HepG2 (cell line): ENCODE results near the gene OR5K3. TPM values are rescaled to one million over a fixed set of nuclear protein-coding genes. Genes with fewer than 3 reads are reported as not detected.

Source experiments
- ATAC-seq: fragments of 200-7000 bp; cut with Tn5 transposase; 3 replicates; pipeline ENCODE4 v1.9.1; 2020; ENCODE audit warnings: mild to moderate bottlenecking, moderate library complexity
- BruUV-seq: library from RNA; stranded (reverse); fragments of 400-500 nt; replicated peaks from 2 replicates; lab custom pipeline; 2021; lab: Mats Ljungman, UMichigan
- CTCF ChIA-PET: fragments of 300-600 bp; formaldehyde crosslinking; extraction: SDS; loops from one replicate; lab custom pipeline; 2021; ENCODE audit warnings: low total read pairs, inconsistent platforms, low intra/inter-chr PET ratio; lab: Yijun Ruan, JAX
- POLR2A ChIA-PET: fragments of 350-600 bp; sonication (Branson Sonifier 250); formaldehyde crosslinking; loops from one replicate; lab custom pipeline; 2020; ENCODE audit warnings: antibody characterized with exemption, inconsistent platforms; lab: Yijun Ruan, JAX
- DNase-seq: peaks from one replicate; pipeline ENCODE4 v3.0.0-alpha.2; 2015; ENCODE audit warnings: low spot score
- FAIRE-seq: peaks from 3 replicates; lab custom pipeline; 2011; peaks lifted over from hg19 to GRCh38; lab: Jason Lieb, UNC
- H2AFZ ChIP-seq: one replicate; pipeline ENCODE4 v1.6.1; 2011; ENCODE audit warnings: low read length, inconsistent platforms
- H3K27ac ChIP-seq: fragments of 300-600 bp; 3 replicates; pipeline ENCODE4 v1.8.0; 2011; ENCODE audit warnings: mixed run types, mild to moderate bottlenecking, mixed read lengths, low read length, inconsistent platforms; ENCODE audit not compliant: insufficient read depth; ENCODE audit errors: extremely low read length
- H3K27me3 ChIP-seq, 2 experiments: fragments of 200-600 bp in 1 of 2; 2 replicates in 1 of 2; 3 replicates in 1 of 2; pipeline versions ENCODE4 v1.6.0 to v1.8.0; 2011; ENCODE audit warnings: low read length in 2 of 2, mild to moderate bottlenecking in 2 of 2, moderate library complexity in 2 of 2, inconsistent platforms in 1 of 2; ENCODE audit not compliant: insufficient read depth in 2 of 2, control insufficient read depth in 1 of 2
- H3K36me3 ChIP-seq, 2 experiments: fragments of 200-600 bp in 1 of 2; replicated peaks in 1 of 2; 2 replicates in 1 of 2; 3 replicates in 1 of 2; pipeline versions ENCODE4 v1.5.1 to v1.8.0; 2011; ENCODE audit warnings: low read length in 2 of 2, inconsistent platforms in 1 of 2; ENCODE audit not compliant: insufficient read depth in 2 of 2, control insufficient read depth in 1 of 2
- H3K4me1 ChIP-seq: 2 replicates; pipeline ENCODE4 v1.5.1; 2012; ENCODE audit warnings: low read length, inconsistent platforms; ENCODE audit not compliant: insufficient read depth
- H3K4me2 ChIP-seq: 2 replicates; pipeline ENCODE4 v1.6.0; 2011; ENCODE audit warnings: low read depth, low read length, inconsistent platforms
- H3K4me3 ChIP-seq, 3 experiments: fragments of 200-600 bp in 1 of 3; sonication (generic), shearing (Covaris generic) in 1 of 3; replicated peaks in 1 of 3; 2 replicates each; pipeline ENCODE4 v1.5.1; 2011 to 2016; ENCODE audit warnings: low read length in 3 of 3, inconsistent platforms in 2 of 3, low read depth in 2 of 3, mild to moderate bottlenecking in 2 of 3, control low read depth in 1 of 3, mixed read lengths in 1 of 3; ENCODE audit not compliant: insufficient read depth in 1 of 3
- H3K79me2 ChIP-seq: one replicate; pipeline ENCODE4 v1.6.1; 2011; ENCODE audit warnings: low read length, inconsistent platforms; ENCODE audit not compliant: insufficient read depth
- H3K9ac ChIP-seq: 2 replicates; pipeline ENCODE4 v1.6.0; 2011; ENCODE audit warnings: mild to moderate bottlenecking, low read depth, low read length, inconsistent platforms; ENCODE audit not compliant: insufficient read depth
- H3K9me3 ChIP-seq: 2 replicates; pipeline ENCODE4 v1.5.1; 2012; ENCODE audit warnings: mild to moderate bottlenecking, low read length
- H4K20me1 ChIP-seq: 2 replicates; pipeline ENCODE4 v1.6.0; 2011; ENCODE audit warnings: inconsistent platforms, mild to moderate bottlenecking, low read length, moderate library complexity; ENCODE audit not compliant: insufficient read depth
- CBX2 ChIP-seq, 2 experiments: fragments of 200-600 bp in 1 of 2; sonication (generic); formaldehyde crosslinking in 1 of 2; IDR thresholded peaks; 2 replicates each; pipeline versions ENCODE4 v1.7.0 to v1.8.1; 2018 to 2022; ENCODE audit warnings: low read depth in 2 of 2, low read length in 1 of 2, mild to moderate bottlenecking in 1 of 2, missing genetic modification reagents in 1 of 2
- CEBPB ChIP-seq: IDR thresholded peaks from 2 replicates; pipeline ENCODE4 v1.6.1; 2011; ENCODE audit warnings: low read depth, low read length, improper control_type of control experiment, borderline replicate concordance
- GABPA ChIP-seq, 2 experiments: IDR thresholded peaks; 2 replicates each; pipeline ENCODE4 v1.6.1; 2011 to 2016; ENCODE audit warnings: low read depth in 2 of 2, low read length in 1 of 2, missing biosample characterization in 1 of 2, missing genetic modification characterization in 1 of 2
- RFX5 ChIP-seq: IDR thresholded peaks from 2 replicates; pipeline ENCODE4 v1.6.1; 2011; ENCODE audit warnings: low read depth, low read length, improper control_type of control experiment
- THAP8 ChIP-seq: sonication (generic); formaldehyde crosslinking; IDR thresholded peaks from 2 replicates; pipeline ENCODE4 v1.5.1; 2020; ENCODE audit warnings: missing genetic modification reagents, mild to moderate bottlenecking, borderline replicate concordance
- ZNF180 ChIP-seq: sonication (generic); formaldehyde crosslinking; IDR thresholded peaks from 2 replicates; pipeline ENCODE4 v1.4.0; 2020; ENCODE audit warnings: low read depth, missing genetic modification reagents, borderline replicate concordance
- ZNF207 ChIP-seq: fragments of 450-650 bp; IDR thresholded peaks from 2 replicates; pipeline ENCODE4 v1.6.1; 2016; ENCODE audit warnings: antibody characterized with exemption, borderline replicate concordance
- ZNF616 ChIP-seq: sonication (generic); formaldehyde crosslinking; IDR thresholded peaks from 2 replicates; pipeline ENCODE4 v1.5.0; 2020; ENCODE audit warnings: low read depth, mild to moderate bottlenecking, missing genetic modification reagents
- ZNF670 ChIP-seq: sonication (generic); formaldehyde crosslinking; IDR thresholded peaks from 2 replicates; pipeline ENCODE4 v1.8.0; 2022; ENCODE audit warnings: mild to moderate bottlenecking, missing genetic modification reagents, borderline replicate concordance
- ZNF775 ChIP-seq: sonication (generic); formaldehyde crosslinking; IDR thresholded peaks from 2 replicates; pipeline ENCODE4 v1.4.0; 2020; ENCODE audit warnings: missing genetic modification reagents, mild to moderate bottlenecking, moderate library complexity, borderline replicate concordance
- WGBS: methylation state at CpG from one replicate; pipeline ENCODE4 v1.1.6; 2017; ENCODE audit warnings: low lambda C conversion rate; 5-methylcytosine and 5-hydroxymethylcytosine counted together
- in situ Hi-C: cut with HindIII; loops from 2 replicates; pipeline ENCODE4 v1.10.0; 2017; ENCODE audit warnings: low pct_unique_long_range_greater_than_20kb; ENCODE audit not compliant: extremely low pct_ligation_motif_present
- intact Hi-C: fragments of 100-400 bp; cut with micrococcal nuclease; formaldehyde crosslinking; loops from one replicate; pipeline ENCODE4 v1.10.0; 2022; ENCODE audit not compliant: unreplicated experiment
- polyA plus RNA-seq, 8 experiments: library from polyadenylated mRNA; depleted of rRNA in 3 of 8; stranded (reverse) in 7 of 8; unstranded in 1 of 8; fragments of >200 nt; fragmentation: Illumina TruSeq in 4 of 8; extraction: Trizol in 4 of 8; gene quantifications; 2 replicates each; pipeline versions ENCODE4 v1.2.1 to v1.2.3, GENCODE V29; 2011 to 2016; ENCODE audit warnings: low read depth in 4 of 8, missing spikeins in 1 of 8, mixed read lengths in 1 of 8; ENCODE audit not compliant: insufficient read depth in 1 of 8
- total RNA-seq, 5 experiments: library from RNA; depleted of rRNA; stranded (reverse); fragments of >200 nt; fragmentation: Illumina TruSeq; extraction: Trizol; gene quantifications; 2 replicates each; pipeline ENCODE4 v1.2.3, GENCODE V29; 2016; ENCODE audit warnings: low read depth in 1 of 5

OR5K3 gene
- total and polyA plus RNA-seq, 2 of the 13 experiments (the other 11 are each of a cell fraction or from before 2014, with no cell fraction given): not detected

GRCh38 chr3:98343647-98344507 lies 46.6 kb upstream of the OR5K3 start (continued):
- TF ChIP-seq ZNF180 (CRISPR knock-in tag) (no peak), ZNF775 (CRISPR knock-in tag) (peak; percentile 62; the same call in 1 of the 2 replicates)

- DNase-seq (no peak), FAIRE-seq (no peak), ATAC-seq (no peak)
- WGBS: 33% methylated on average over 3 of the region's 3 CpGs
- ChIA-PET CTCF (no interaction called here), POLR2A (no interaction called here)
- Histone ChIP-seq H3K36me3 (no peaks in the 10 kb centered on the region), H3K9me3 (no peaks in the 10 kb centered on the region), H4K20me1 (no peaks in the 10 kb centered on the region), H3K4me1 (no peaks in the 10 kb centered on the region), H3K27ac (no peak overlapping the region), H3K4me3 (no peak overlapping the region), H3K9ac (no peak overlapping the region), H3K79me2 (no peaks in the 10 kb centered on the region), H3K4me2 (no peak overlapping the region), H2AFZ (no peak overlapping the region), H3K27me3 (no peaks in the 10 kb centered on the region; a peak in 1 of 5 replicates)
- intact Hi-C loops: no loop called here
- in situ Hi-C loops: no loop called here
- no peak for TF ChIP-seq THAP8 (CRISPR knock-in tag)
- no peak for TF ChIP-seq GABPA (IDR thresholded peaks at IDR 0.05; ENCODE audit: low read depth, low read length)
- no peak for TF ChIP-seq GABPA (CRISPR knock-in tag; IDR thresholded peaks at IDR 0.05; ENCODE audit: low read depth)
- TF ChIP-seq CBX2 (IDR thresholded peaks at IDR 0.05; ENCODE audit: low read depth, low read length): no peak
- TF ChIP-seq CBX2 (CRISPR knock-in tag; IDR thresholded peaks at IDR 0.05; ENCODE audit: low read depth): no peak
- TF ChIP-seq ZNF207: no peak
- TF ChIP-seq RFX5: no peak
- no peak for TF ChIP-seq ZNF616 (CRISPR knock-in tag)
- TF ChIP-seq ZNF670 (CRISPR knock-in tag): no peak
- TF ChIP-seq CEBPB: peak; percentile 53; the same call in 1 of the 2 replicates
- BruUV-seq: no TSS peak
Measured at GRCh38 chr3:98350082-98350481, 40.4 kb upstream of the OR5K3 start.
